ENCODE data around the gene PRKN. TPM values are rescaled to one million over a fixed set of nuclear protein-coding genes. Genes with fewer than 3 reads are reported as not detected.

Gene PRKN
- total and polyA plus RNA-seq, 9 of the 15 experiments (the other 6 are each of a cell fraction or from before 2014, with no cell fraction given): 0.03 to 0.96 (median 0.15) TPM; not detected in 2

- TF ChIP-seq POLR2G (IDR thresholded peaks at IDR 0.05; ENCODE audit: low read depth, low read length) (no peak), RREB1 (CRISPR knock-in tag; IDR thresholded peaks at IDR 0.05) (no peak), MYNN (IDR thresholded peaks at IDR 0.05) (no peak), MYNN (CRISPR knock-in tag; IDR thresholded peaks at IDR 0.05) (no peak), ZNF507 (tag; conservative IDR thresholded peaks at IDR 0.05) (no peak), PHF20 (IDR thresholded peaks at IDR 0.05; ENCODE audit: partially characterized antibody) (no peak), ZNF766 (CRISPR knock-in tag; conservative IDR thresholded peaks at IDR 0.05) (no peak), TCF7L2 (IDR thresholded peaks at IDR 0.05; ENCODE audit: low read depth, low read length) (no peak), ZNF512 (tag; IDR thresholded peaks at IDR 0.05) (no peak), ZFPM2 (CRISPR knock-in tag; IDR thresholded peaks at IDR 0.05) (no peak), IRF2 (CRISPR knock-in tag; IDR thresholded peaks at IDR 0.05) (no peak), HMGN3 (IDR thresholded peaks at IDR 0.05; ENCODE audit: borderline replicate concordance, extremely low read depth, insufficient read length, low read depth, low read length) (no peak), ATF4 (CRISPR knock-in tag; IDR thresholded peaks at IDR 0.05) (no peak), CEBPB (tag; IDR thresholded peaks at IDR 0.05) (no peak)
- TF ChIP-seq, protein P1, sequence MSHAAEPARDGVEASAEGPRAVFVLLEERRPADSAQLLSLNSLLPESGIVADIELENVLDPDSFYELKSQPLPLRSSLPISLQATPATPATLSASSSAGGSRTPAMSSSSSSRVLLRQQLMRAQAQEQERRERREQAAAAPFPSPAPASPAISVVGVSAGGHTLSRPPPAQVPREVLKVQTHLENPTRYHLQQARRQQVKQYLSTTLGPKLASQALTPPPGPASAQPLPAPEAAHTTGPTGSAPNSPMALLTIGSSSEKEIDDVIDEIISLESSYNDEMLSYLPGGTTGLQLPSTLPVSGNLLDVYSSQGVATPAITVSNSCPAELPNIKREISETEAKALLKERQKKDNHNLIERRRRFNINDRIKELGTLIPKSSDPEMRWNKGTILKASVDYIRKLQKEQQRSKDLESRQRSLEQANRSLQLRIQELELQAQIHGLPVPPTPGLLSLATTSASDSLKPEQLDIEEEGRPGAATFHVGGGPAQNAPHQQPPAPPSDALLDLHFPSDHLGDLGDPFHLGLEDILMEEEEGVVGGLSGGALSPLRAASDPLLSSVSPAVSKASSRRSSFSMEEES (CRISPR knock-in tag; IDR thresholded peaks at IDR 0.05): no peak
- TF ChIP-seq, protein P2, sequence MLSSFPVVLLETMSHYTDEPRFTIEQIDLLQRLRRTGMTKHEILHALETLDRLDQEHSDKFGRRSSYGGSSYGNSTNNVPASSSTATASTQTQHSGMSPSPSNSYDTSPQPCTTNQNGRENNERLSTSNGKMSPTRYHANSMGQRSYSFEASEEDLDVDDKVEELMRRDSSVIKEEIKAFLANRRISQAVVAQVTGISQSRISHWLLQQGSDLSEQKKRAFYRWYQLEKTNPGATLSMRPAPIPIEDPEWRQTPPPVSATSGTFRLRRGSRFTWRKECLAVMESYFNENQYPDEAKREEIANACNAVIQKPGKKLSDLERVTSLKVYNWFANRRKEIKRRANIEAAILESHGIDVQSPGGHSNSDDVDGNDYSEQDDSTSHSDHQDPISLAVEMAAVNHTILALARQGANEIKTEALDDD (IDR thresholded peaks at IDR 0.05): peak; percentile 32; the same call in 1 of the 2 replicates
Measured at GRCh38 chr6:161694995-161695394, 1032.6 kb downstream of the PRKN start (continued).
